Camera-type eye (tissue), 1 donor: Measurements from ENCODE around the gene FIGLA. TPM values are rescaled to one million over a fixed set of nuclear protein-coding genes. Genes with fewer than 3 reads are reported as not detected.

Source experiments
- total RNA-seq: library from RNA; depleted of rRNA; stranded (reverse); fragments of >200 nt; gene quantifications from one replicate; pipeline ENCODE4 v1.2.3, GENCODE V29; 2014

Gene FIGLA
- total RNA-seq, result 1.8 TPM

GRCh38 chr2:70790136-70790828 lies at the start of gene FIGLA:
FIGLA (minus strand) TSS chr2:70790643; CDS start chr2:70790638, 5 bp downstream.

GRCh38 chr2:70835643-70836042 lies 45.2 kb upstream of the FIGLA start, which contains the start of gene CD207:
CD207 (minus strand) TSS chr2:70835816; CDS start chr2:70835776, 40 bp downstream.

GRCh38 chr2:70820499-70820898 lies 30.1 kb upstream of the FIGLA start, which contains the start of gene CLEC4F:
CLEC4F (minus strand) TSS chr2:70820599; CDS start chr2:70820523, 76 bp downstream.

GRCh38 chr2:70767699-70768589 lies 22.5 kb downstream of the FIGLA start, which contains the start of gene ADD2:
ADD2 (minus strand) TSS chr2:70768200; CDS start chr2:70706408, 61,792 bp downstream.

Other genes starting within 250 kb of the FIGLA start
- 3.4 TPM for gene TGFA, start 236.8 kb downstream of the FIGLA start, total RNA-seq
- 64.5 TPM for gene ADD2, start 22.4 kb downstream of the FIGLA start, total RNA-seq
- 9.1 TPM for gene CLEC4F, start 30.0 kb upstream of the FIGLA start, total RNA-seq
- 5.3 TPM for gene CD207, start 45.2 kb upstream of the FIGLA start, total RNA-seq
- 25.7 TPM for gene VAX2, start 109.9 kb upstream of the FIGLA start, total RNA-seq
- gene ATP6V1B1, start 145.3 kb upstream of the FIGLA start, total RNA-seq, result 24.9 TPM
- gene ANKRD53, start 188.0 kb upstream of the FIGLA start, total RNA-seq, result 9.1 TPM
- gene TEX261, start 204.2 kb upstream of the FIGLA start, total RNA-seq, result 94.7 TPM